SK-N-SH (cell line): ENCODE results near the gene ERBB2. TPM values are rescaled to one million over a fixed set of nuclear protein-coding genes. Genes with fewer than 3 reads are reported as not detected.
"Not testable (repeated sequence)": the region's sequence is repeated elsewhere in the genome, so short reads cannot be mapped to it uniquely, and the experiment has no call there.

Experiments used
- CTCF ChIA-PET: fragments of 300-600, 350-600 bp; formaldehyde crosslinking; extraction: SDS; loops from one replicate; lab custom pipeline; 2021; lab: Yijun Ruan, JAX
- POLR2A ChIA-PET: fragments of 350-600 bp; sonication (Branson Sonifier 250); formaldehyde crosslinking; extraction: SDS; loops from one replicate; lab custom pipeline; 2020; ENCODE audit warnings: antibody characterized with exemption, inconsistent platforms; lab: Yijun Ruan, JAX
- DNase-seq: peaks from one replicate; pipeline ENCODE4 v3.0.0; 2012
- H2AFZ ChIP-seq: fragments of 200-600 bp; sonication (generic); 2 replicates; pipeline ENCODE4 v1.8.1; 2016; ENCODE audit warnings: antibody characterized with exemption, mild to moderate bottlenecking, low read depth
- H3F3A ChIP-seq: fragments of 200-600 bp; sonication (generic); replicated peaks from 2 replicates; pipeline ENCODE3; 2016; ENCODE audit warnings: antibody characterized with exemption, mild to moderate bottlenecking; ENCODE audit not compliant: insufficient read depth
- H3K27ac ChIP-seq, 2 experiments: fragments of 200-500 bp in 1 of 2; fragments of 200-600 bp in 1 of 2; sonication (Bioruptor generic) in 1 of 2; sonication (generic), shearing (Covaris generic) in 1 of 2; 2 replicates each; pipeline versions ENCODE4 v1.5.1 to v1.6.1; 2014 to 2016; ENCODE audit warnings: low read depth in 2 of 2, inconsistent platforms in 1 of 2, low read length in 1 of 2, mild to moderate bottlenecking in 1 of 2, mixed read lengths in 1 of 2
- H3K27me3 ChIP-seq: fragments of 200-600 bp; sonication (generic), shearing (Covaris generic); 2 replicates; pipeline ENCODE4 v1.6.1; 2016; ENCODE audit warnings: mixed run types; ENCODE audit not compliant: insufficient read depth
- H3K36me3 ChIP-seq, 2 experiments: fragments of 200-500 bp in 1 of 2; fragments of 200-600 bp in 1 of 2; sonication (Bioruptor generic) in 1 of 2; sonication (generic) in 1 of 2; replicated peaks in 1 of 2; 2 replicates each; pipeline versions ENCODE3 to v1.5.1; 2014 to 2016; ENCODE audit warnings: low read length in 1 of 2, mild to moderate bottlenecking in 1 of 2; ENCODE audit not compliant: insufficient read depth in 2 of 2, control insufficient read depth in 1 of 2
- H3K4me1 ChIP-seq, 2 experiments: fragments of 200-500 bp in 1 of 2; fragments of 200-600 bp in 1 of 2; sonication (Bioruptor generic) in 1 of 2; sonication (generic), shearing (Covaris generic) in 1 of 2; 2 replicates each; pipeline versions ENCODE4 v1.5.1 to v1.6.1; 2014 to 2016; ENCODE audit warnings: low read depth in 1 of 2, low read length in 1 of 2, mixed run types in 1 of 2; ENCODE audit not compliant: insufficient read depth in 2 of 2, control insufficient read depth in 1 of 2
- H3K4me2 ChIP-seq: fragments of 200-600 bp; sonication (generic), shearing (Covaris generic); 2 replicates; pipeline ENCODE4 v1.6.1; 2017; ENCODE audit warnings: mixed run types
- H3K4me3 ChIP-seq, 2 experiments: fragments of 200-500 bp in 1 of 2; fragments of 200-600 bp in 1 of 2; sonication (Bioruptor generic) in 1 of 2; sonication (generic), shearing (Covaris generic) in 1 of 2; 2 replicates each; pipeline versions ENCODE4 v1.5.1 to v1.8.1; 2014 to 2016; ENCODE audit warnings: low read depth in 2 of 2, inconsistent platforms in 1 of 2, low read length in 1 of 2, mild to moderate bottlenecking in 1 of 2, mixed read lengths in 1 of 2, moderate library complexity in 1 of 2
- H3K79me2 ChIP-seq: fragments of 200-600 bp; sonication (generic); 2 replicates; pipeline ENCODE4 v1.8.1; 2017; ENCODE audit warnings: mild to moderate bottlenecking; ENCODE audit not compliant: insufficient read depth
- H3K9ac ChIP-seq: fragments of 200-600 bp; sonication (generic); 2 replicates; pipeline ENCODE4 v1.6.1; 2017; ENCODE audit warnings: mixed run types
- H3K9me2 ChIP-seq: fragments of 200-600 bp; sonication (generic); 2 replicates; pipeline ENCODE4 v1.6.1; 2017; ENCODE audit warnings: mixed run types
- H3K9me3 ChIP-seq: fragments of 200-600 bp; sonication (generic); 2 replicates; pipeline ENCODE4 v1.6.1; 2017; ENCODE audit warnings: mixed run types, mild to moderate bottlenecking, moderate library complexity
- H4K20me1 ChIP-seq: fragments of 200-600 bp; sonication (generic); 2 replicates; pipeline ENCODE4 v1.6.1; 2017; ENCODE audit warnings: mild to moderate bottlenecking, mixed run types; ENCODE audit not compliant: insufficient read depth
- CHD2 ChIP-seq: fragments of 150-350 bp; IDR thresholded peaks from 2 replicates; pipeline ENCODE4 v1.6.1; 2018; ENCODE audit warnings: low read length; ENCODE audit not compliant: partially characterized antibody
- EP300 ChIP-seq, 2 experiments: IDR thresholded peaks; 2 replicates each; pipeline versions ENCODE4 v1.4.0 to v1.6.1; 2012; ENCODE audit warnings: borderline replicate concordance in 1 of 2, low read depth in 1 of 2, low read length in 1 of 2
- EZH2phosphoT487 ChIP-seq: fragments of 200-600 bp; sonication (generic); IDR thresholded peaks from 2 replicates; pipeline ENCODE4 v1.6.1; 2017; ENCODE audit warnings: low read depth, mixed run types, mild to moderate bottlenecking, antibody characterized with exemption, moderate library complexity, borderline replicate concordance
- FOXJ3 ChIP-seq: sonication (generic); formaldehyde crosslinking; IDR thresholded peaks from 2 replicates; pipeline ENCODE4 v1.5.1; 2020; ENCODE audit warnings: mild to moderate bottlenecking, missing genetic modification reagents
- GATA2 ChIP-seq: sonication (generic); formaldehyde crosslinking; IDR thresholded peaks from 2 replicates; pipeline ENCODE4 v1.5.0; 2020; ENCODE audit warnings: mild to moderate bottlenecking, missing genetic modification reagents
- JUND ChIP-seq: IDR thresholded peaks from 2 replicates; pipeline ENCODE4 v1.4.0; 2012
- MAX ChIP-seq: IDR thresholded peaks from 2 replicates; pipeline ENCODE4 v1.4.0; 2012; ENCODE audit warnings: low read depth
- MEF2A ChIP-seq: IDR thresholded peaks from 2 replicates; pipeline ENCODE4 v1.4.0; 2012; ENCODE audit warnings: low read depth, borderline replicate concordance
- RCOR1 ChIP-seq: fragments of 150-350 bp; IDR thresholded peaks from 2 replicates; pipeline ENCODE4 v1.6.1; 2017; ENCODE audit warnings: antibody characterized with exemption, low read length
- REST ChIP-seq: IDR thresholded peaks from 2 replicates; pipeline ENCODE4 v1.6.1; 2012; ENCODE audit warnings: mild to moderate bottlenecking, low read depth, low read length, moderate library complexity
- RFX5 ChIP-seq: IDR thresholded peaks from 2 replicates; pipeline ENCODE4 v1.6.1; 2012; ENCODE audit warnings: mild to moderate bottlenecking, improper control_type of control experiment, low read length
- SMC3 ChIP-seq: IDR thresholded peaks from 2 replicates; pipeline ENCODE4 v1.6.1; 2012; ENCODE audit warnings: low read depth, low read length, improper control_type of control experiment
- TAF1 ChIP-seq: IDR thresholded peaks from 2 replicates; pipeline ENCODE4 v1.6.1; 2012; ENCODE audit warnings: low read depth, mild to moderate bottlenecking, low read length, moderate library complexity, borderline replicate concordance
- TCF12 ChIP-seq: IDR thresholded peaks from 2 replicates; pipeline ENCODE4 v1.4.0; 2012
- USF1 ChIP-seq: IDR thresholded peaks from 2 replicates; pipeline ENCODE4 v1.4.0; 2012; ENCODE audit warnings: low read depth, borderline replicate concordance
- USF2 ChIP-seq: fragments of 150-350 bp; IDR thresholded peaks from 2 replicates; pipeline ENCODE4 v1.6.1; 2017; ENCODE audit warnings: antibody characterized with exemption, low read length, low read depth, borderline replicate concordance
- WGBS: methylation state at CpG from one replicate; pipeline ENCODE4 v1.1.6; 2017; ENCODE audit warnings: low lambda C conversion rate; 5-methylcytosine and 5-hydroxymethylcytosine counted together
- polyA plus RNA-seq, 3 experiments: library from polyadenylated mRNA; depleted of rRNA; stranded (reverse); fragments of >200 nt; gene quantifications; 2 replicates each; pipeline ENCODE4 v1.2.3, GENCODE V29; 2012

Gene ERBB2
- polyA plus RNA-seq, 1 of the 3 experiments (the other 2 are of a cell fraction): 1.9 TPM

GRCh38 chr17:39709998-39710964 lies 10.4 kb downstream of the ERBB2 start (continued):
- no peak for TF ChIP-seq REST
- no peak for TF ChIP-seq MAX
- TF ChIP-seq EZH2phosphoT487: no peak
- TF ChIP-seq MEF2A: no peak
- TF ChIP-seq GATA2 (CRISPR knock-in tag): no peak
- no peak for TF ChIP-seq USF1

- H3K4me2 ChIP-seq, DNase-seq, H3K9me3 ChIP-seq, H3K36me3 ChIP-seq, H3K9ac ChIP-seq, H2AFZ ChIP-seq, H3K4me3 ChIP-seq, H3K9me2 ChIP-seq, H3K27me3 ChIP-seq, H3F3A ChIP-seq, H3K79me2 ChIP-seq, H3K27ac ChIP-seq, H3K4me1 ChIP-seq, H4K20me1 ChIP-seq: not testable (repeated sequence)
- CTCF ChIA-PET: interaction anchor here (1.0 to 1.6 kb wide), 3 partner anchors 7 to 42 kb away, joined by 3 to 7 read pairs (median 4); partner anchors contain the start of genes MIEN1 and PNMT
- WGBS: 63% methylated on average over 11 of the region's 11 CpGs
- POLR2A ChIA-PET: interaction anchor here (1.6 kb wide), 1 partner anchor 18 kb away, joined by 3 read pairs; no protein-coding TSS in a partner anchor
These were observed 11.2 kb downstream of the ERBB2 start for GRCh38 chr17:39711071-39711470.

GRCh38 chr17:39711851-39712250 lies 12.0 kb downstream of the ERBB2 start:
- Histone ChIP-seq H3K27ac (no peak overlapping the region), H4K20me1 (no peaks in the 10 kb centered on the region), H3K9me2 (no peaks in the 10 kb centered on the region), H3K9ac (no peak overlapping the region), H2AFZ (no peak overlapping the region), H3K36me3 (no peaks in the 10 kb centered on the region), H3K4me2 (no peak overlapping the region), H3K27me3 (no peaks in the 10 kb centered on the region; the same call in 1 of the 2 replicates), H3K4me1 (no peaks in the 10 kb centered on the region), H3K9me3 (no peaks in the 10 kb centered on the region), H3K4me3 (no peak overlapping the region), H3K79me2 (no peaks in the 10 kb centered on the region), H3F3A (no peaks in the 10 kb centered on the region)
- POLR2A ChIA-PET: interaction anchor here (1.6 kb wide), 1 partner anchor 18 kb away, joined by 3 read pairs; no protein-coding TSS in a partner anchor
- DNase-seq: no peak
- CTCF ChIA-PET: no interaction called here
- no peak for TF ChIP-seq RCOR1
- no peak for TF ChIP-seq JUND
- no peak for TF ChIP-seq MAX
- TF ChIP-seq TAF1: no peak
- TF ChIP-seq FOXJ3 (CRISPR knock-in tag): no peak
- TF ChIP-seq TCF12: no peak
- no peak for TF ChIP-seq RFX5
- no peak for TF ChIP-seq CHD2
- no peak for TF ChIP-seq EP300 (IDR thresholded peaks at IDR 0.05; ENCODE audit: borderline replicate concordance in 1 of 2, low read depth in 1 of 2, low read length in 1 of 2)
- TF ChIP-seq SMC3: no peak
- no peak for TF ChIP-seq USF2
- WGBS: 79% methylated on average over 10 of the region's 10 CpGs
